Bronchial smooth muscle cell (primary cell): Measurements from ENCODE around the gene VDAC2. TPM values are rescaled to one million over a fixed set of nuclear protein-coding genes. Genes with fewer than 3 reads are reported as not detected.

Experiments used
- total RNA-seq: library from RNA; depleted of rRNA; stranded (reverse); fragments of >200 nt; gene quantifications from 2 replicates; pipeline ENCODE4 v1.2.1, GENCODE V29; 2014

Gene VDAC2, protein sequence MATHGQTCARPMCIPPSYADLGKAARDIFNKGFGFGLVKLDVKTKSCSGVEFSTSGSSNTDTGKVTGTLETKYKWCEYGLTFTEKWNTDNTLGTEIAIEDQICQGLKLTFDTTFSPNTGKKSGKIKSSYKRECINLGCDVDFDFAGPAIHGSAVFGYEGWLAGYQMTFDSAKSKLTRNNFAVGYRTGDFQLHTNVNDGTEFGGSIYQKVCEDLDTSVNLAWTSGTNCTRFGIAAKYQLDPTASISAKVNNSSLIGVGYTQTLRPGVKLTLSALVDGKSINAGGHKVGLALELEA
- 85.5 and 98.0 TPM in 2 replicates for total RNA-seq

DNA sequence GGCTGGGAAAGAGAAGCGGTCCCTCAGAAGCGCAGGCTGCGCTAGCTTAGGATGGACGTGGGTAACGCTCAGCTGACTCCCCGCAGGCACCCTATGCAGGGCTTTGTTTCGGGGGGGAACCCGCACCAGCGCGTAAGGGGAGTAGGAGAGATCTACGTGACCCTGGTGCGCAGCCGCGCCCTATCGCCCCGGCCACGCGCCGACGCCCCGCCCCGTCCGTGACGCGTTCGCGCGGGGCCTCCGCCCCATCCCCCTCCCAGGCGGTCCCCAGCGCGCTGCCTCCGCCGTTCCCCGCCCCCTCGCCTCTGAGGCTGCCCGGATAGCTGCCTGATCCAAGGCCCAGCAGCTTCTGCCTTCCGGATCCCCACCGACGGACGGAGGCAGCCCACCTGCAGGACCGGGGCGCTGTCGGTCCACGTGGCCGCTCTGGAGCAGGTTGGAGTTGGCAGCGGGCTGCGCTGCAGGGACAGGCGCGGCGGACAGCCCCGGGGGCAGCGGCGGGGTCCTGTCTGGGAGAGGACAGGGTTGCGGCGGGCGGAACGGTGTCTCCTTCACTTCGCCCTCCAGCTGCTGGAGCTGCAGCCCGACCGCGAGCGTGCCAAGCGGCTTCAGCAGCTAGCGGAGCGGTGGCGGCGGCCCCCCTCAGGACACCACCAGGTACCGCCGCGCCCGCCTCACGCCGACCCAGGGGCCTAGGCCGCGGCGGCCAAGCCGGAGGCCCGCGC lies at the start of gene VDAC2:
TSS of gene VDAC2 (plus strand) at position 515 of the 725 bp plus-strand sequence. CDS start 363 bp downstream, outside the sequence.

GRCh38 chr10:75235375-75236177 lies 25.0 kb downstream of the VDAC2 start, which contains the start of gene COMTD1:
TSS of gene COMTD1 (minus strand) at chr10:75235957. CDS start at chr10:75235928, 29 bp downstream.

Other genes starting within 250 kb of the VDAC2 start
- 23.6 and 31.7 TPM in 2 replicates for gene SAMD8, start 99.1 kb upstream of the VDAC2 start, total RNA-seq
- gene COMTD1, start 25.2 kb downstream of the VDAC2 start, total RNA-seq, result 7.0 and 12.8 TPM in 2 replicates
- gene ZNF503, start 191.0 kb downstream of the VDAC2 start, total RNA-seq, result 6.7 and 16.4 TPM in 2 replicates
- gene LRMDA, start 220.8 kb downstream of the VDAC2 start, total RNA-seq, result 0.77 and 3.8 TPM in 2 replicates